GM18507 (cell line): ENCODE results near the gene NUP214.
"Not testable (repeated sequence)": the region's sequence is repeated elsewhere in the genome, so short reads cannot be mapped to it uniquely, and the experiment has no call there.

Experiments used
- DNase-seq: peaks from one replicate; pipeline ENCODE4 v3.0.0; 2011; ENCODE audit warnings: low read depth; ENCODE audit not compliant: insufficient read length; ENCODE audit errors: extremely low spot score
- FAIRE-seq: peaks from 2 replicates; lab custom pipeline; 2011; peaks lifted over from hg19 to GRCh38; lab: Jason Lieb, UNC

The NUP214 gene

GRCh38 chr9:131185924-131186323 is 60.5 kb downstream of the NUP214 start:
- FAIRE-seq (no peak), DNase-seq (no peak)

- FAIRE-seq (no peak), DNase-seq (no peak)
These were observed 61.2 kb downstream of the NUP214 start for GRCh38 chr9:131186622-131187021.

- DNase-seq (no peak), FAIRE-seq (no peak)
These were observed 62.6 kb downstream of the NUP214 start for GRCh38 chr9:131187957-131188356.

GRCh38 chr9:131188976-131189375 is 63.6 kb downstream of the NUP214 start:
- no peak for DNase-seq
- no peak for FAIRE-seq

- no peak for FAIRE-seq
- DNase-seq, result no peak
These were observed 64.8 kb downstream of the NUP214 start for GRCh38 chr9:131190191-131190590.

- FAIRE-seq, DNase-seq: not testable (repeated sequence)
These were observed 65.6 kb downstream of the NUP214 start for GRCh38 chr9:131191032-131191431.

GRCh38 chr9:131191857-131192256 is 66.5 kb downstream of the NUP214 start:
- DNase-seq, result no peak
- no peak for FAIRE-seq

- no peak for DNase-seq
- FAIRE-seq, result no peak
These were observed 67.7 kb downstream of the NUP214 start for GRCh38 chr9:131193051-131193450.

- no peak for DNase-seq
- no peak for FAIRE-seq
These were observed 69.4 kb downstream of the NUP214 start for GRCh38 chr9:131194762-131195161.

GRCh38 chr9:131197160-131197911 is 72.0 kb downstream of the NUP214 start:
- DNase-seq, result no peak
- FAIRE-seq, result no peak

- no peak for FAIRE-seq
- DNase-seq, result no peak
These were observed 72.8 kb downstream of the NUP214 start for GRCh38 chr9:131198041-131198715.

- FAIRE-seq (no peak), DNase-seq (no peak)
These were observed 76.5 kb downstream of the NUP214 start for GRCh38 chr9:131201856-131202255.

GRCh38 chr9:131203431-131204218 is 78.2 kb downstream of the NUP214 start:
- DNase-seq (no peak), FAIRE-seq (peak; percentile 12)

- FAIRE-seq, result no peak
- no peak for DNase-seq
These were observed 78.9 kb downstream of the NUP214 start for GRCh38 chr9:131204285-131204684.

- FAIRE-seq (no peak), DNase-seq (no peak)
These were observed 81.1 kb downstream of the NUP214 start for GRCh38 chr9:131206495-131206894.

GRCh38 chr9:131211920-131212319 is 86.5 kb downstream of the NUP214 start:
- FAIRE-seq, DNase-seq: not testable (repeated sequence)

- DNase-seq, result no peak
- FAIRE-seq, result no peak
These were observed 89.0 kb downstream of the NUP214 start for GRCh38 chr9:131214286-131214856.

GRCh38 chr9:131214876-131215275 is 89.5 kb downstream of the NUP214 start:
- no peak for DNase-seq
- FAIRE-seq, result no peak

GRCh38 chr9:131216806-131217205 is 91.4 kb downstream of the NUP214 start:
- DNase-seq (no peak), FAIRE-seq (no peak)
